ENCODE measurements around the gene GTF2H4.

Gene GTF2H4

DNA sequence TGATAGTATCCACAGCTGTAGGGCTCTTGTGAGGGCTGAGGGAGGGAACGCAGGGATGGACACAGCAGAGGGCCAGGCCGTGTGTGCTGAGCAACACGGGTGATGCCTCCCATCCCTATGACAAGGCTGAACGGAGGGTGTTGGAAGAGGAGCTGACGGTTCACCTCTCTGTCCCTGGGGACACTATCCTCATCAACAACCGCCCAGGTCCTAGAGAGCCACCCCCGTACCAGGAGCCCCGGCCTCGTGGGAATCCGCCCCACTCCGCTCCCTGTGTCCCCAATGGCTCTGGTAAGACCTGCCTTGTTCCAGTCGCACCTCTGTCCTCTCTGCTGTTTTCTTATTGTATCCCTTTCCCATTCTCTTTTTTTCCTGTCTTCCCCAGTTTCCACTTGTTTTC lies 13.6 kb upstream of the GTF2H4 start:
- H3K9ac ChIP-seq: no peak overlapping the region
- H3K36me3 ChIP-seq (ENCODE audit: insufficient read depth): no peaks in the 10 kb centered on the region
- H3K4me3 ChIP-seq (IDR thresholded peaks at IDR 0.05; ENCODE audit: insufficient read depth, low read depth, low read length): no peak overlapping the region
- no peaks in the 10 kb centered on the region for H4K20me1 ChIP-seq (ENCODE audit: insufficient read depth)
- H2AFZ ChIP-seq (ENCODE audit: low read depth): no peak overlapping the region
- H3K27me3 ChIP-seq (ENCODE audit: insufficient read depth, low read depth): peaks cover 10% of the 10 kb centered on the region; the same call in 1 of the 2 replicates
- no peaks in the 10 kb centered on the region for H3K4me1 ChIP-seq (ENCODE audit: low read depth, poor library complexity, severe bottlenecking)
- TF ChIP-seq, protein P1, sequence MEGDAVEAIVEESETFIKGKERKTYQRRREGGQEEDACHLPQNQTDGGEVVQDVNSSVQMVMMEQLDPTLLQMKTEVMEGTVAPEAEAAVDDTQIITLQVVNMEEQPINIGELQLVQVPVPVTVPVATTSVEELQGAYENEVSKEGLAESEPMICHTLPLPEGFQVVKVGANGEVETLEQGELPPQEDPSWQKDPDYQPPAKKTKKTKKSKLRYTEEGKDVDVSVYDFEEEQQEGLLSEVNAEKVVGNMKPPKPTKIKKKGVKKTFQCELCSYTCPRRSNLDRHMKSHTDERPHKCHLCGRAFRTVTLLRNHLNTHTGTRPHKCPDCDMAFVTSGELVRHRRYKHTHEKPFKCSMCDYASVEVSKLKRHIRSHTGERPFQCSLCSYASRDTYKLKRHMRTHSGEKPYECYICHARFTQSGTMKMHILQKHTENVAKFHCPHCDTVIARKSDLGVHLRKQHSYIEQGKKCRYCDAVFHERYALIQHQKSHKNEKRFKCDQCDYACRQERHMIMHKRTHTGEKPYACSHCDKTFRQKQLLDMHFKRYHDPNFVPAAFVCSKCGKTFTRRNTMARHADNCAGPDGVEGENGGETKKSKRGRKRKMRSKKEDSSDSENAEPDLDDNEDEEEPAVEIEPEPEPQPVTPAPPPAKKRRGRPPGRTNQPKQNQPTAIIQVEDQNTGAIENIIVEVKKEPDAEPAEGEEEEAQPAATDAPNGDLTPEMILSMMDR (conservative IDR thresholded peaks at IDR 0.05; ENCODE audit: low read depth, low read length): no peak
- no peaks in the 10 kb centered on the region for H3K79me2 ChIP-seq (ENCODE audit: insufficient read depth, low read depth)
- H3K27ac ChIP-seq: no peak overlapping the region
- no peak overlapping the region for H3K4me2 ChIP-seq

DNA sequence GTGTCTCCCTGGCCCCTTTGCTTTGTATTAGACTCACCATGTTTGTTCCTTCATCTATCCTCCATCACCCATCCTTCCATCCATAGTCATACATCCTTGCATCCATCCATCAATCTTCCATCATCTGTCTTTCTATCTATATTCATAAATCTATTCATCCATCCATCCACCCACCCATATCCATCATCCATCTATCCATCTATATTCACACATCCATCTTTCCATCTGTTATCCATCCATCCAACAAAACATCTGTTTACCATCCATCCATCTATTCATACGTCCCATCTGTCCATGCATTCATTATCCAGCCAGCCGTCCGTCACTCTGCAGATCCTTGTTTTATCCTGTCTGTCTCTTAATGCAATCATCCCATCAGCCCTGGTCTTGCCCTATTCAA lies 13.1 kb upstream of the GTF2H4 start:
- Histone ChIP-seq H3K4me2 (no peak overlapping the region), H3K79me2 (ENCODE audit: insufficient read depth, low read depth) (no peaks in the 10 kb centered on the region), H3K4me3 (IDR thresholded peaks at IDR 0.05; ENCODE audit: insufficient read depth, low read depth, low read length) (no peak overlapping the region), H3K36me3 (ENCODE audit: insufficient read depth) (no peaks in the 10 kb centered on the region), H4K20me1 (ENCODE audit: insufficient read depth) (no peaks in the 10 kb centered on the region), H3K4me1 (ENCODE audit: low read depth, poor library complexity, severe bottlenecking) (no peaks in the 10 kb centered on the region), H3K27me3 (ENCODE audit: insufficient read depth, low read depth) (peaks cover 10% of the 10 kb centered on the region; the same call in 1 of the 2 replicates), H2AFZ (ENCODE audit: low read depth) (no peak overlapping the region), H3K27ac (no peak overlapping the region), H3K9ac (no peak overlapping the region)
- TF ChIP-seq, protein P1 (conservative IDR thresholded peaks at IDR 0.05; ENCODE audit: low read depth, low read length): no peak

DNA sequence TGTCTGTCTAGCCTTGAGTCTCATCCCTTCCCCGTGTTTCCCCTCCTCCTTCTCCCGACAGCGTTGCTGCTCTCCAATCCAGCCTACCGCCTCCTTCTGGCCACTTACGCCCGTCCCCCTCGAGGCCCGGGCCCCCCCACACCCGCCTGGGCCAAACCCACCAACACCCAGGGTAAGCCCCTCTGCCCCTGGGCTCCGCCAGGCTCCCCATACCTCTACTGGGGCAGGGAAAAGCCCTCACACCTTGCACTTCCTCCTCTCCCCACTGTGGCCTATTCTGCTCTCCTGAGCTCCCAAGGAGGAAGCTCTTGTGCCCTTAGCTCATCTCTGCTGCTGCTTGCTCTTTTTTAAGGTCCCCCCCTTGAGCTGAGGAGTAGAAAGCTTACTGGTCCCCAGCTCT lies 12.7 kb upstream of the GTF2H4 start:
- Histone ChIP-seq H3K27me3 (ENCODE audit: insufficient read depth, low read depth) (peaks cover 10% of the 10 kb centered on the region; the same call in 1 of the 2 replicates), H3K36me3 (ENCODE audit: insufficient read depth) (no peaks in the 10 kb centered on the region), H2AFZ (ENCODE audit: low read depth) (no peak overlapping the region), H3K79me2 (ENCODE audit: insufficient read depth, low read depth) (no peaks in the 10 kb centered on the region), H3K4me2 (no peak overlapping the region), H3K4me3 (IDR thresholded peaks at IDR 0.05; ENCODE audit: insufficient read depth, low read depth, low read length) (no peak overlapping the region), H4K20me1 (ENCODE audit: insufficient read depth) (no peaks in the 10 kb centered on the region), H3K27ac (no peak overlapping the region), H3K4me1 (ENCODE audit: low read depth, poor library complexity, severe bottlenecking) (no peaks in the 10 kb centered on the region), H3K9ac (no peak overlapping the region)
- TF ChIP-seq, protein P1 (conservative IDR thresholded peaks at IDR 0.05; ENCODE audit: low read depth, low read length): no peak

DNA sequence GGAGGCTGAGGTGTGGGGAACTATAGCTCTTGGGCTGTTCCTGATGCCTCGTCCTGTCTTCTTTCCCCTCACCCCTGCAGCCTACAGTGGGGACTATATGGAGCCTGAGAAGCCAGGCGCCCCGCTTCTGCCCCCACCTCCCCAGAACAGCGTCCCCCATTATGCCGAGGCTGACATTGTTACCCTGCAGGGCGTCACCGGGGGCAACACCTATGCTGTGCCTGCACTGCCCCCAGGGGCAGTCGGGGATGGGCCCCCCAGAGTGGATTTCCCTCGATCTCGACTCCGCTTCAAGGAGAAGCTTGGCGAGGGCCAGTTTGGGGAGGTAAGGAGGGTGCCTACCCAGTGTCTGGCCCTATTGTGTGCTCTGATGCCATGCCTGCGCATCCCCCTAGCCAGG lies 11.5 kb upstream of the GTF2H4 start:
- no peak overlapping the region for H3K4me2 ChIP-seq
- no peaks in the 10 kb centered on the region for H3K79me2 ChIP-seq (ENCODE audit: insufficient read depth, low read depth)

More for the DNA sequence above, 11.5 kb upstream of the GTF2H4 start:
- Histone ChIP-seq H4K20me1 (ENCODE audit: insufficient read depth) (no peaks in the 10 kb centered on the region), H3K36me3 (ENCODE audit: insufficient read depth) (no peaks in the 10 kb centered on the region), H2AFZ (ENCODE audit: low read depth) (no peak overlapping the region), H3K27ac (no peak overlapping the region), H3K4me3 (IDR thresholded peaks at IDR 0.05; ENCODE audit: insufficient read depth, low read depth, low read length) (no peak overlapping the region), H3K4me1 (ENCODE audit: low read depth, poor library complexity, severe bottlenecking) (no peaks in the 10 kb centered on the region), H3K27me3 (ENCODE audit: insufficient read depth, low read depth) (peaks cover 10% of the 10 kb centered on the region; the same call in 1 of the 2 replicates), H3K9ac (no peak overlapping the region)
- TF ChIP-seq, protein P1 (conservative IDR thresholded peaks at IDR 0.05; ENCODE audit: low read depth, low read length): no peak

All from KMS-11 (cell line).